ENCODE data around the gene ATP8A2. TPM values are rescaled to one million over a fixed set of nuclear protein-coding genes. Genes with fewer than 3 reads are reported as not detected.
"Not testable (repeated sequence)": the region's sequence is repeated elsewhere in the genome, so short reads cannot be mapped to it uniquely, and the experiment has no call there.

The ATP8A2 gene
- total RNA-seq, 1 experiment from 2014 or later, result 0.64 TPM

GRCh38 chr13:25954080-25954479 is 582.3 kb downstream of the ATP8A2 start:
- not testable (repeated sequence) for DNase-seq (ENCODE audit: low read depth)

DNA sequence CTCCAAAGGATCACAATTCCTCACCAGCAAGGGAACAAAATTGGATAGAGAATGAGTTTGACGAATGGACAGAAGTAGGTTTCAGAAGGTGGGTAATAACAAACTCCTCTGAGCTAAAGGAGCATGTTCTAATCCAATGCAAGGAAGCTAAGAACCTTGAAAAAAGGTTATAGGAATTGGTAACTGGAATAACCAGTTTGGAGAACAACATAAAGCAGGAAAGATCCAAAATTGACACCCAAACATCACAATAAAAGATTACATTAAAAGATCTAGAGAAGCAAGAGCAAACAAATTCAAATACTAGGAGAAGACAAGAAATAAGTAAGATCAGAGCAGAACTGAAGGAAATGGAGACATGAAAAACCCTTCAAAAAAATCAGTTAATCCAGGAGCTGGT is 583.2 kb downstream of the ATP8A2 start:
- DNase-seq (ENCODE audit: low read depth), result not testable (repeated sequence)

GRCh38 chr13:25958986-25959385 is 587.2 kb downstream of the ATP8A2 start:
- DNase-seq (ENCODE audit: low read depth), result no peak

GRCh38 chr13:25961294-25961693 is 589.5 kb downstream of the ATP8A2 start:
- no peak for DNase-seq (ENCODE audit: low read depth)

DNA sequence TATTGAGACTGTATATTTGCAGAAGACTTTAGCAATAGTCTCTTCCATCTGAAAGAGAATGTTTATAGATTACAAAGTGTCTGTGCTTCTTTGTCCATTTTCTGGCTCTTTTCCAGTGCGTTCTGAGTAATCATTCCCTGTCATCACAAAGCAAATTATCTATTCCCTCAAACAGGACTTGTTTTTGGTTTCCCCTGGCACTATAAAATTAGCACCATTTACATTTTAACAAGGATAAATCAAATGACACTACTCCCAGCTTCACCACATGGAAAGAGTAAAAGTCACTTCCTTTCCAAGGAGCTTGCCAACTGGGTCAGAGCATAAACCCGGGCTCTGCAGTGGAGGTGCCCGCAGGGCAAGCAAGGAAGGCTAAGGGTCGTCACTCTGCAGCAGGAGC is 591.9 kb downstream of the ATP8A2 start:
- DNase-seq (ENCODE audit: low read depth), result no peak

- DNase-seq (ENCODE audit: low read depth), result no peak
Observed at GRCh38 chr13:25965596-25965995, 593.8 kb downstream of the ATP8A2 start.

DNA sequence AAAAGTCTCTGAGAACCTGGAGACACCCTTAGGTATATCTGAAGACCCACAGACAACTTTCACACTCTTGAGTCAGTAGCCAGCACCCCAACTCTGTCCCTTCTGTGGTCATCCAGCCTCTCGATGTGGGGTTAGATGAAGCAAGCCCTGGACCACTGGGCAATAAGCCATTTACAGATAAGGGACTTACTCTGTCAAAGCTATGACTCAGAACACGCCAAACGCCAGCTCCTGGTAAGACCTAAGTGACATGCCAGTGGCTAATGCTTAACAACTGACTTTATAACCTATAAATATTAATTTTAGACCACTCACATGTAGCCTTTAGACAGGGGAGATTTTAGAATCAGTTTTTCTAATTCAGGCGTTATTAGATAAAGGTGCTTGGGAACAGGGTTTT is 594.3 kb downstream of the ATP8A2 start:
- peak; percentile 29 for DNase-seq (ENCODE audit: low read depth)

GRCh38 chr13:25967144-25967543 is 595.4 kb downstream of the ATP8A2 start:
- no peak for DNase-seq (ENCODE audit: low read depth)

GRCh38 chr13:25971047-25971446 is 599.3 kb downstream of the ATP8A2 start:
- DNase-seq (ENCODE audit: low read depth), result no peak

GRCh38 chr13:25971459-25972145 is 599.8 kb downstream of the ATP8A2 start:
- no peak for DNase-seq (ENCODE audit: low read depth)

- no peak for DNase-seq (ENCODE audit: low read depth)
Observed at GRCh38 chr13:25973085-25973484, 601.3 kb downstream of the ATP8A2 start.

GRCh38 chr13:25973576-25973975 is 601.8 kb downstream of the ATP8A2 start:
- DNase-seq (ENCODE audit: low read depth), result no peak

GRCh38 chr13:25977216-25977615 is 605.4 kb downstream of the ATP8A2 start:
- peak; percentile 38 for DNase-seq (ENCODE audit: low read depth)

DNA sequence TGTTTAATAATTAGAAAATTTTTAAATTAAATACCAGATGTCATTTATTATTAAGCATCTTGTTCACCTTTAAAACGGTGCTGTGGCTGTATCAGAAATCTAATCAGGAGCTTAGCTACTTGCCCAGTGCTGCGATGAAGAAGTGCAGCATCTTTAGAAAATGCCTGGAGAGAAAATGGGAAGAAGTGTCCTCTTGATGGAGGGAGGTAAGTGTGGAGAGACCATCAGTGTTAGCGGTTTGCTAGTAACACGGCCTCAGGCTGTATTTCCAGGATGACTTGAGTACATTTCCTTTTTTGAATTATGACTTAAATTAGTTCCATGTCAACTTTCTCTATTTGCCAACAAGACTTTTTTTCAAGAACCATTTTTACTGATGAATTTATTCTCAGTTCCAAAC is 605.9 kb downstream of the ATP8A2 start:
- DNase-seq (ENCODE audit: low read depth), result no peak

- DNase-seq (ENCODE audit: low read depth), result no peak
Observed at GRCh38 chr13:25978961-25979360, 607.2 kb downstream of the ATP8A2 start.

- DNase-seq (ENCODE audit: low read depth), result no peak
Observed at GRCh38 chr13:25979371-25979770, 607.6 kb downstream of the ATP8A2 start.

DNA sequence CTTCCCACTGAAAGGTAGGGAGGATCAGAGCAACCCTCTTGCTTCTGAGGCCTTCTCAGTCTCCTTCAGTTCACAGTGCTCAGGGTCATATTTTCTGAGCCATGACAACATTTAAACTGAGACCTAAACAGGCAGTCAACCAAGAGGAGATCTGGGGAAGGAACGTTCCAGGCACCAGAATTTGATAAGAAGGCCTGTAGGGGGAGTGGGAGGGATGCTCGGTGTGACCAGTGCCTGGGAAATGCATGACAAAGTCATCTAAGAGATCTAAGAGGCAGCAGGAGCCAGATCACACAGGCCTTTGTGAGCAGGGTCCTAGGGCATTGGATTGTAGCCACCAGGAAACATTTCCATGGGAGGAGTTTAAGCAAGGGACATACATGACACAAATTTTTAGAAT is 608.5 kb downstream of the ATP8A2 start:
- peak; percentile 24 for DNase-seq (ENCODE audit: low read depth)

GRCh38 chr13:25981060-25981459 is 609.3 kb downstream of the ATP8A2 start:
- no peak for DNase-seq (ENCODE audit: low read depth)

- no peak for DNase-seq (ENCODE audit: low read depth)
Observed at GRCh38 chr13:25982907-25983306, 611.1 kb downstream of the ATP8A2 start.

- DNase-seq (ENCODE audit: low read depth), result no peak
Observed at GRCh38 chr13:25987987-25988386, 616.2 kb downstream of the ATP8A2 start.

DNA sequence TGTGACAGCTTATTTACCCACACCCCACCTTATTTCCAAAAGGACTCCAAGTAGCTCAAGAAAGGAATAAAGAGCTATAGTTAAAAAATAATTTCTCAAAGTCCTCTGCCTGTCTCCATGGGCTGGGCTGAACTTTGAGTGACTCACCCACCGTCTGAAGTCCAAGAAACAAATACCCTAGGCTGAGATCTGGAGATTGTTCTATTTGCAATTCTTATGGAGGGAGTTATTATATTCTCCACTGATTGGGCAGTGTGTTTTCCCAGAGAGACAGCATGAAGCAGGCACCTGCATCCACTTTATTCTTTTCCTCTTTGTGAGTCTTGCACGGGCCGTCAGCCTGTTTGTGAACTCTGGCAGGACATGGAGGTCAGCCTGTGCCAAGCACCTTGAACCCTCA is 616.9 kb downstream of the ATP8A2 start:
- no peak for DNase-seq (ENCODE audit: low read depth)

DNA sequence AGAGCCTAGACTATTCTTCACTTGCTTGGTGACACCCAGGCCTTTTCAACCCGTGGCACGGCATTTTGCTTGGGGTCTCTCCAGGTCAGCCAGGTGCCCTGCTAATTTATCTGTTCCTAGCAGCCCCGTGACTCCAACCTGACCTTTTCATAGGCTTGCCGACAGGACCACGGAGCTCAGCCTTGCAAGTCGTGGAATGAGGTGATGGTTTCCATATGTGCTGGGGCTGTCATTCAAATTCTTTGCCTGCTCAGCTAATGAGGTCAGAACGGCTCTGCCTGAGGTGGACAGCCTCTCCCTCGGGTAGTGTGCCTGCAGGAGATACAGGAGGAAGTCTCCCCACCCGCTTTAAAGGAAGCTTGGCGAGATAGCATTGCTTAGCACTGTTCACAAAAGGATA is 619.0 kb downstream of the ATP8A2 start:
- no peak for DNase-seq (ENCODE audit: low read depth)

DNA sequence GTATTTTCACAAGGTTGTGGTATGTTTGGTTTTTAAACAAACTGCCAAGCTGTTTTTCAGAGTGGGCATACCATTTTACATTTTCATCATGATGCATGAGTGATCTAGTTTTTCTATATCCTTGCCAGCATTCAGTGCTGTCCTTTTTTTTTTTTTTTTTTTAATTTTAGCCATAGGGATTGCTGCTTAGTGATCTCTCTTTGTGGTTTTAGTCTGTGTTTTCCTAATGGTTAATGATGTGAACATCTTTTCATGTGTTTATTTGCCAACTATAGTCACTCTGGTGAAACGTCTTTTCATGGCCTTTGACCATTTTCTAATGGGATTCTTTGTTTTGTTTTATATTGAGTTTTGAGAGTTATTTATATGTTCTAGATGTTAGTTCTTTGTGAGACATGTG is 620.3 kb downstream of the ATP8A2 start:
- DNase-seq (ENCODE audit: low read depth), result no peak

Measured in HT1080 (cell line).